AG04449 (cell line): ENCODE measurements around the gene MIER2.

ENCODE experiments used
- CTCF ChIA-PET: fragments of 350-600 bp; formaldehyde crosslinking; extraction: SDS; loops from one replicate; lab custom pipeline; 2021; ENCODE audit warnings: antibody characterized with exemption; lab: Yijun Ruan, JAX
- POLR2A ChIA-PET: fragments of 400-600, 350-600 bp; formaldehyde crosslinking; extraction: SDS; loops from one replicate; lab custom pipeline; 2020; ENCODE audit warnings: antibody characterized with exemption, inconsistent platforms; lab: Yijun Ruan, JAX
- DNase-seq: peaks from one replicate; pipeline ENCODE4 v3.0.0-alpha.2; 2010; ENCODE audit warnings: low read depth, low spot score
- H3K4me3 ChIP-seq: 2 replicates; pipeline ENCODE4 v1.5.1; 2011; ENCODE audit warnings: low read depth, mild to moderate bottlenecking, control low read depth, low read length
- TF ChIP-seq, protein P1 (sequence below): IDR thresholded peaks from one replicate; pipeline ENCODE4 v1.5.1; 2011; ENCODE audit warnings: mild to moderate bottlenecking, moderate library complexity, low read length, control low read depth, inconsistent platforms; ENCODE audit not compliant: insufficient read depth; ENCODE audit errors: missing control alignments

The MIER2 gene

GRCh38 chr19:279656-280055 is 64.9 kb downstream of the MIER2 start:
- ChIA-PET CTCF (interaction anchor here (1.1 to 6.0 kb wide), 3 partner anchors 13 to 20 kb away, joined by 3 to 49 read pairs (median 8); no protein-coding TSS in a partner anchor), POLR2A (no interaction called here)
- TF ChIP-seq, protein P1, sequence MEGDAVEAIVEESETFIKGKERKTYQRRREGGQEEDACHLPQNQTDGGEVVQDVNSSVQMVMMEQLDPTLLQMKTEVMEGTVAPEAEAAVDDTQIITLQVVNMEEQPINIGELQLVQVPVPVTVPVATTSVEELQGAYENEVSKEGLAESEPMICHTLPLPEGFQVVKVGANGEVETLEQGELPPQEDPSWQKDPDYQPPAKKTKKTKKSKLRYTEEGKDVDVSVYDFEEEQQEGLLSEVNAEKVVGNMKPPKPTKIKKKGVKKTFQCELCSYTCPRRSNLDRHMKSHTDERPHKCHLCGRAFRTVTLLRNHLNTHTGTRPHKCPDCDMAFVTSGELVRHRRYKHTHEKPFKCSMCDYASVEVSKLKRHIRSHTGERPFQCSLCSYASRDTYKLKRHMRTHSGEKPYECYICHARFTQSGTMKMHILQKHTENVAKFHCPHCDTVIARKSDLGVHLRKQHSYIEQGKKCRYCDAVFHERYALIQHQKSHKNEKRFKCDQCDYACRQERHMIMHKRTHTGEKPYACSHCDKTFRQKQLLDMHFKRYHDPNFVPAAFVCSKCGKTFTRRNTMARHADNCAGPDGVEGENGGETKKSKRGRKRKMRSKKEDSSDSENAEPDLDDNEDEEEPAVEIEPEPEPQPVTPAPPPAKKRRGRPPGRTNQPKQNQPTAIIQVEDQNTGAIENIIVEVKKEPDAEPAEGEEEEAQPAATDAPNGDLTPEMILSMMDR: no peak
- no peak for DNase-seq
- H3K4me3 ChIP-seq: no peak overlapping the region

DNA sequence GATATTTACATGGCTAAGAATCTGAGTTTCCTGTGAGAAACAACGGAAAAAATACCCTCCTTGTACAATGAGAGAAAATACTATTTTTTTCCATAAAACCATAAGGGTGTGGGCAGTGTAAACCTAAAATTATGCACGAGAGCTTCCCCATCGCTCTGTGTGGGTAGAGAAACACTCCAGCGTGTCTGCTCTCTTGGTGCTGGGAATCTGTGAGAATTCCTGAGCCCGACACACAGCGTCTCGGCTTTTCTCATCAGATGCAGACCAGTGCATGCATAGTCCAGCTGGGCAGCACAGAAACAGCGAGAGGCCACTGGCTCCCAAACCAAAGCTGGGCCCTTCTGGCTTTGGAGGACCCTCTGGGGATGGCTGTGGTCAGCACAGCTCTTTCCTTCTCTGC is 65.4 kb downstream of the MIER2 start:
- H3K4me3 ChIP-seq: no peak overlapping the region
- ChIA-PET CTCF (interaction anchor here (1.1 to 6.0 kb wide), 3 partner anchors 13 to 20 kb away, joined by 3 to 49 read pairs (median 8); no protein-coding TSS in a partner anchor), POLR2A (no interaction called here)
- TF ChIP-seq, protein P1: no peak
- no peak for DNase-seq

DNA sequence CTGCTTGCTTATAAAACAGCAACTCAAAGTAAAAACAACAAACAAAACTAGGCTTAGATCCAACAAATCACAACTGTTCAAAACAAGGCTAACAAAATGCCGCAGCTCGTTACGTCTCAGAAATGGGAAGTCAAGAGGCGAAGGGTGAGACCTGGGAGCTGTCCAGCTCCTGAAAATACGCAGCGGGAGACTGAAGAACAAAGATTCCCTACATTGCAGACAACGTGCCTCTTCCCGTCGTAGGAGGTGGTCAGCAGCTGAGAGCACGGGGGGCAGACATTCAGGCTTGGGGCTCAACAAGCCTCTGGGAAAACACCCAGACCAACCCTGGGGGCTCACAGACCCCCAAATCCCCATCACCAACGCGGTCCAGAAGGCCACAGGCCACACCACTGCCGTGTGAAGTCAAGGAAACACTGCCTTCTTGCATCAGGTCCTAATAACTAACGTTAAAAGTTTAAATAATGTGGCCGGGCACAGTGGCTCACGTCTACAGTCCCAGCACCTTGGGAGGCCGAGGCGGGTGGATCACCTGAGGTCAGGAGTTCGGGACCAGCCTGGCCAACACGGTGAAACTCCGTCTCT is 66.9 kb downstream of the MIER2 start:
- DNase-seq: no peak
- ChIA-PET POLR2A (no interaction called here), CTCF (interaction anchor here (2.4 to 6.0 kb wide), 2 partner anchors 11 to 18 kb away, joined by 7 to 49 read pairs; no protein-coding TSS in a partner anchor)
- TF ChIP-seq, protein P1: no peak
- H3K4me3 ChIP-seq: no peak overlapping the region

DNA sequence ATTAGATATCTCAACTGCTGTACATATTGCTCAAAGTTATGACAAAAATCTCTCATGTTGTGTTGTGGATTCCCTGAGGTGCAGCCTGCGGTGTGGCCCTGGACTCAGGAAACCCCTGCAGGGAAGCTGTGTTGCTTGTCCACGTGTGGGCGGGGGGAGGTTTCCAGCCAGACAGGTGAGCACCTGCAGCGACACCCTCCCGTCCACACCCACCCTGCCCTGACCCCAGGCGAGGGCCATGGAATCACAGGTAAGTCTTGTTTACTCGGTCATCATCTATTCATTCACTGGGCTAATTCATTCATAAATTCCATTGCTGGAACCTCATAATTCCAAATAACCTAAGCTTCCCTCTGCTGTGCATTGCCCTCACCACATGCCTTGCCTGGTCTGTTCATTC is 67.5 kb downstream of the MIER2 start:
- no peak overlapping the region for H3K4me3 ChIP-seq
- ChIA-PET CTCF (interaction anchor here (2.4 to 6.0 kb wide), 2 partner anchors 10 to 19 kb away, joined by 7 to 49 read pairs; no protein-coding TSS in a partner anchor), POLR2A (no interaction called here)
- TF ChIP-seq, protein P1: no peak
- no peak for DNase-seq

GRCh38 chr19:275958-276646 is 68.5 kb downstream of the MIER2 start:
- ChIA-PET CTCF (interaction anchor here (2.4 to 6.0 kb wide), 2 partner anchors 9 to 20 kb away, joined by 7 to 49 read pairs; no protein-coding TSS in a partner anchor), POLR2A (no interaction called here)
- DNase-seq: no peak
- no peak overlapping the region for H3K4me3 ChIP-seq
- TF ChIP-seq, protein P1: no peak

GRCh38 chr19:275000-275399 is 69.6 kb downstream of the MIER2 start:
- no peak overlapping the region for H3K4me3 ChIP-seq
- TF ChIP-seq, protein P1: no peak
- DNase-seq: no peak
- POLR2A ChIA-PET: no interaction called here
- CTCF ChIA-PET: no interaction called here
